Measurements from ENCODE around the gene EVI2B. TPM values are rescaled to one million over a fixed set of nuclear protein-coding genes. Genes with fewer than 3 reads are reported as not detected.
"Not testable (repeated sequence)": the region's sequence is repeated elsewhere in the genome, so short reads cannot be mapped to it uniquely, and the experiment has no call there.

Gene EVI2B
- total RNA-seq, 1 donor from 2014 or later = 0.20 TPM

GRCh38 chr17:31310260-31310659 lies 3.6 kb downstream of the EVI2B start:
- no peak for DNase-seq (ENCODE audit: low read depth, low spot score)

- no peak for DNase-seq (ENCODE audit: low read depth, low spot score)
Observed at GRCh38 chr17:31309556-31309955, 4.3 kb downstream of the EVI2B start.

DNA sequence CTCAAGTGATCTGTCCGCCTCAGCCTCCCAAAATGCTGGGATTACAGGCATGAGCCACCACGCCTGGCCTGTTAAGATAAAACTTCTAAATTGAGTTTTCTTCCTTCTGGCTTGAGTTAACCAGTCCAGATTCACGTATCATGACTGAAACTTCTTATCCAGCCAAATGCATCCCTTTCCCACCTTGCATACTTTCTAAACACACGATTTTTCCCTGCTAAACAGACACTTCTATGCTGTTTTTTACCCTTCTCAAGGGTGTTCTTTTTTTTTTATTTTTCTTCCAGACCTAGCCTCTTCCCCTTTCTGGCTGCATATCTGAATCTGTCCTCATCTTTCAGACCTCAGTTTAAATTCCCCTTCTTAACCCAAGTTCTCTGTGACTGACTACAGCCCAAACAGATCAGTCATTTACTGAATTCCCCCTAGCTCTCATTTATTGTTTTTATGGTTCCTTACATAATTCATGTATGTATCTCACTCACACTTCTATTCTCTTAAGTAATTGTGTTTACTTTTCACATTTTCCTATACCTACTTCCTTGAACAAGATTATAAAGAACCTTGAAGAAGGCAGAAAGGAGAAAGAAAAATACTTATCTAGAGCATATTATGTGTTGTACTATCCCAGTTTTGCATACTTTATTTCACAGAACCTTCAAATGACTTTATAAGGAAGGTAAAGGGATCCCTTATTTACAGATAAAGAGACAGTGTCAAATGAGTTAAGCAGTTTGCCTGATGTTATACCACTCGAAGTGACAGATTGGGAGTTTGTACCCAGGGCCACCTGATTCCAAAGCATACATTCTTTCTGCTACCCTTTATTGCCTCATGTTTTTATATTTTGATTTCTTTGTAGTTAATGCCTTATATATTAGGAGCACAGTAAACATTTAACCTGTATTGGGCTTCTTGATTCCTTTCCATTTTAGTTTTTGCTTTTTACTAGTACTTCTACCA lies 5.2 kb downstream of the EVI2B start:
- no peak for DNase-seq (ENCODE audit: low read depth, low spot score)

DNA sequence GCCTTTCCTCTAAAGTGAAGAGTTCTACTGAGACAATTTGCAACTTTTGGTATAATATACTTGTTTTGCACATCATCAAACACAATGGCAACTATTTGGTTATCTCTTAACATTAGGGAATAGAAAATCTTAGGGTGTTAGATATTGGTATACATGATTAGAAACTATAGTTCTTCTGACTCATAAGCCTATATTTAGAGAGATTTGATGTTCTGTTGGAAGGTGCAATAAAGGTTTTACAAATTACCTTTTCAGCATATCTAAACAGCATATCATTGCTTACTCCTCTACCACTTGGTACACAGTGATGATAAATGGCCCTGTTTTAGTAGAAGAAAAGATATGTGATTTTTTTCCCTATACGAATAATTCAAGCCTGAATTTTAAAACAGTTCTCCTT lies 6.2 kb downstream of the EVI2B start:
- DNase-seq (ENCODE audit: low read depth, low spot score) = no peak

GRCh38 chr17:31299624-31300023 lies 14.2 kb downstream of the EVI2B start:
- no peak for DNase-seq (ENCODE audit: low read depth, low spot score)

- no peak for DNase-seq (ENCODE audit: low read depth, low spot score)
Observed at GRCh38 chr17:31297090-31297489, 16.8 kb downstream of the EVI2B start, which contains the start of gene OMG. OMG (minus strand) TSS chr17:31297239; CDS start chr17:31296331, 908 bp downstream.

- DNase-seq (ENCODE audit: low read depth, low spot score) = no peak
Observed at GRCh38 chr17:31296142-31296541, 17.7 kb downstream of the EVI2B start.

DNA sequence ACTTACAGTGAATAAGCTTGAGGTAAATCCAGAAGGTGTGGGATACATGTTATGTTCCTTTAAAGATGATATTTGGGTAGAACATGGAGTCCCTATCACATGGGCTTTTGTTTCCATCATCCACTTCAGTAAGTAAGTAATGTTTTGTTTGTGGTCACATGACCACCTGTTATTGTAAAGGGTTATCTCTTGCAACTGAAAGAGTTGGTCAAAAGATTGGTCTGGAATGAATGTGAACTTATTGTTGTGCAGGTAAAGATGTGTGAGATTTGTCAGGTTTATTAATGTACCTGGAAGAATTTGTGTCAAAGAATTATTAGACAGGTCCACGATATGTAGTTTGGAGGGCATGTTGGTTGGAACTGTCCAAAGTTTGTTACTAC lies 18.4 kb downstream of the EVI2B start:
- DNase-seq (ENCODE audit: low read depth, low spot score) = no peak

DNA sequence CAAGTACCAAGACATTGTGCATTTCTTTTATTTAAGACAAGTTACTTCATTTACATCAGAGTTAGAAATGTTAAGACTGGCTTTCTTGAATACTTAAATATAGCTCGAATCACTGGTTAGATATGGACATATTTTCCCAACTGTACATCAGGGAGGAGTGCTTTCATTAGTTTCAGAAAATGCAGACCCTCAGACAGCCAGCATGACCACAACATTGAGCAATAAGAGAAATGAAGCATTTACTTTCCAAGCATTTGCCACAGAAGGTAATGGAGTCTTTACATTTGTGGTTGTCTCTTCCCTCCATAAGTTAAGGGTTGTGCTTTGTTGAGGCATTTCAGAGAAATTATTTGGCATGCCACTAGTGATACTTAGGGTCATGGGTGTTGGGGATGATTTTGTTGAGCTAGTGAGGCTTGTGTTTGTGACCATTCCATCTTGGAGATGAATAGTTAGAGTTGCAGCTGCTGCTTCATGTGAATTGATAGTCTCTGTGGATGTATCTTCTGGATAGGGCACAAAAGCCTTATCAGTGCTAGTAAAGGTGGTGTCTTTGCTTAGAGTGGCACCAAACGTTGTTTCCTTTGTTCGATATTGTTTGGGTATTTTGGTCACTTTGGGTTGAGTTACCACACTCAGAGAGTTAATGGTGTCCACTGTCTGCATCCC lies 18.9 kb downstream of the EVI2B start:
- DNase-seq (ENCODE audit: low read depth, low spot score) = no peak

- no peak for DNase-seq (ENCODE audit: low read depth, low spot score)
Observed at GRCh38 chr17:31294231-31294630, 19.6 kb downstream of the EVI2B start.

DNA sequence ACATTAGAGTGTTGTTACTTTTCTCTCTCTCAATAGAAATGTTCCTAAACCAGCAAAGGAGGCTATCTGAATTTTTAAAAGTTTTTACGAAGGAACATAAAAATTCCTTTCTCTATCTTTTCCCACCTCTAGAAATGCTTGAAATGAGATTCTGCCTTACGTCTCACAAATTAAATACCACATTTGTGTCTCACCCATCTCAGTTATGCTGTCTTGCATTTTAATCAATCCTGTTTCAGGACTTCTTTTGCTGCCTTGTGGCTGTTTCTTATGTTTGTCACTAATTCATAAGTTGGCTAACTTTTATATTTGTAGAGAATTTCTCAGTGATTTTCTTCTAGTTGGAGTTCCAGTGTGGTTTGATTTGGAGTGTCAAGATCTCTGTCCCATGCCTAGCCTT lies 20.3 kb downstream of the EVI2B start:
- DNase-seq (ENCODE audit: low read depth, low spot score) = no peak

DNA sequence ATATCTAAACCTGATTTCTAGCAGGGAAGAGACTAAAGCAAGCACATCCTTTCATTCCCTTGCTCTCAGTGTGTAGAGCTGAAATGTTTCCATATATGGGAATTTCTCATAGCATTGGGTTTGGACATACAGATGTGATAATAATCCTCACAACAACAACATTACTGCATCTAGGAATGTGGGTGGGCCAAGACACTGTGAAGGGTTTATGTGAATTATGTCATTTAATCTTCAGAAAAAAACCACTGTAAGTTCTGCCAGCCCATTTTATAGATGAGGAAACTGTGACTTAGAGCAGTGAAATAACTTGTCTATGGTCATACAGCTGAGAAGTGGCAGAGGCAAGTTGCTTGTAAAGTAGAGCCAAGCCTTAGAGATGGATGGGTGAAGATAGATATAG lies 22.0 kb downstream of the EVI2B start:
- no peak for DNase-seq (ENCODE audit: low read depth, low spot score)

DNA sequence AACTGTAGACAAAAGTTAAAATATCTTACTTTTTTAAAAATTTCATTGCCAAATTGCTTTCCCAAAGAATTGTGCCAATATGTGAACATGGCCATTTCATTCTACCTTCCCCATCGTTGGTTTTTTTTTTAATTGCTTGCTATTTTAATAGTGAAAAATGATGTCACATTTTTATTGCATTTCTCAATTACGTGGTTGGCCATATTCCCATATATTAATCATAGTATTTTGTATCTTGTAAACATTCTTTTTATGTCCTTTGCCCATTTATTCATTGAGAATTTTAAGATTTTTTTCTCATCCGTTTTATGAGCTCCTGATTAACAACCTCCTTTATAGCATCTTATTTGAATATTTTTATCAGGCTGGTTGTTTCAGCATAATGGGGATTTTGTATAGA lies 24.1 kb downstream of the EVI2B start:
- DNase-seq (ENCODE audit: low read depth, low spot score) = no peak

- DNase-seq (ENCODE audit: low read depth, low spot score) = not testable (repeated sequence)
Observed at GRCh38 chr17:31287932-31288331, 25.9 kb downstream of the EVI2B start.

DNA sequence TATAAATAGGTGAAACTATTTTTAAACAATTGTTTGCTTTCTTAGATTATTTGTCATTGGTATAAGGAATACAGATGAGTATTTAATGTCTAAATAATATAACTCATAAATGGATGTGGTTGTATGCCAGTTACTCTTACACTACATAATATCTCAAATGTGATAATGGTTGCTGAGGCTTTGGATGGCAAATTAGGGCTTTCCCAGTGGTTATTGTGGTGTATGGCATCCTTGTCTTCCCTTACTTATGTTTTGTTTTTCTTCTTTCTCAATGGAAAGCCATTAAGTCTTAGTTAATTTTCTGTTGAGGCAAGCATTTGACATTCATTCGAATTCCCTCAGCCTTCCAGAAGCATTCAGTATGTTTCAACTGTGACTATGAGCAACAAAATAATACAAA lies 27.3 kb downstream of the EVI2B start:
- DNase-seq (ENCODE audit: low read depth, low spot score) = no peak

GRCh38 chr17:31283841-31284240 lies 30.0 kb downstream of the EVI2B start:
- DNase-seq (ENCODE audit: low read depth, low spot score) = no peak

DNA sequence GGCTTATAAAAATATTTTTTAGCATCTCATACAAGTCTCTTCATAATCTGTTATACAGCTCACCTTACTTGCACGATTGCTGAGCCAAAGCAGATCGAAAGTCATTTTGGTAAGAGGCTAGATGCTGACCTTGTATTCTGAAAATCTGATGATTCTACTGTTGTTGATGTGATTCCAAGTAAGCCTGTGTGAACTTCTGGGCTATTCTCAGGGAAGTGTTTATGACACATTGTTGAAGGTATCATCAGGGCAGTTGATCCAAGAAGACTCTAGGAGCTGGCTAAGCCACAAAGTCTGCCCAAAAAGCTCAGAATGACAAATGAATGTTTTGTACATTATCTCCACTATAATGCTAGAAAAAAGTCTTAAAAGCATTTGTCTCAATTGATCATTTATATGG lies 32.8 kb downstream of the EVI2B start:
- DNase-seq (ENCODE audit: low read depth, low spot score) = no peak

GRCh38 chr17:31279401-31279800 lies 34.5 kb downstream of the EVI2B start:
- DNase-seq (ENCODE audit: low read depth, low spot score) = no peak

DNA sequence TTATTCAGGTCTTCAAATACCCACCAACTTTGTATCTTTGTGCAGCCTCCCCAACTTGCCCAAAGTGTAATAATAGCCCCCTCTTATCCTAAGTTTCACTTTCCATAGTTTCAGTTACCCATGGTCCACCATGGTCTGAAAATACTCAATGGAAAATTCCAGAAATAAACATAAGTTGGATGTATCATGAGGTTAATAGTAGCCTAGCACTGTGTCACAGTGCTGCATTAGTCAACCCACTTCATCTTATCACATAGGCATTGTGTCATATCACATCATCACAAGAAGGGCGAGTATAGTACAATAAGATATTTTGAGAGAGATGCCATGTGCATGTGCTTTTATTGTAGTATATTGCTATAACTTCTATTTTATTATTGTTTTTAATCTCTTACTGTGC lies 38.7 kb downstream of the EVI2B start:
- DNase-seq (ENCODE audit: low read depth, low spot score) = no peak

GRCh38 chr17:31274252-31274651 lies 39.6 kb downstream of the EVI2B start:
- DNase-seq (ENCODE audit: low read depth, low spot score) = peak; percentile 45

DNA sequence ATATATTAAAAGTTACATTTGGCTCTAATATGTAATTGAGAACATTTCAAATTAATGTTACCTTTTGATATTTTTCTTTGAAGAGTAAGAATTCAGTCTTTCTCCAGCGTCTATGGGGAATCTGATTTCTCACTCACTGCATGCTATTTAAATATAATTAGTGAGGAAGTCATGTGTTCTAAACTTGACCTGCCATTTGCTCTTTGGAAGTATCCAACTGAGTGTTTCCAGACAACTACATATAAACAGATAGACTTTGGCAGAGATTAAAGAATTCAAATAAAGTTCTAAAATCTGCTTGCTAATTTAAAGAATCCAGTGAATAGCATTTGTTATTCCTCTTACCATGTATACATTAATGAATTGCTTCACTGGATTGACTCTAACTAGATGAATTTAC lies 40.3 kb downstream of the EVI2B start:
- DNase-seq (ENCODE audit: low read depth, low spot score) = no peak

DNA sequence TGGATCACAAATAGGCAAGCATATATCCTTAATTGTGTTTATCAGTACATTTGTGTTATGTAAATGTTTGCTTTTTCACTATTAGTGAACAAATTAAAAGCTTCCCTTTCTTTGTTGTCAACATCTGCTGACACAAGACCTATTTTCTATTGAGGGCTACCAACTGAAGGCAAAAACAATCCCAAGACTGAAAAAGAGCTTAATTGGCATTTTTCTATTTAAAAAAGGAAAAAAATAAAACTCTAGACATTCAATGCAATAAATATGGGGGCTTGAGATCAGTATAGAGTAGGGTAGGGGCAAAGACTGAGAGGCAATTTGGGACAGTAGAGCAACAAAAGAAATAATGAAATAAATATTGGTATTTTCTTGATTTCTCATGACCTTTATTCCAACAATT lies 41.1 kb downstream of the EVI2B start:
- DNase-seq (ENCODE audit: low read depth, low spot score) = no peak

DNA sequence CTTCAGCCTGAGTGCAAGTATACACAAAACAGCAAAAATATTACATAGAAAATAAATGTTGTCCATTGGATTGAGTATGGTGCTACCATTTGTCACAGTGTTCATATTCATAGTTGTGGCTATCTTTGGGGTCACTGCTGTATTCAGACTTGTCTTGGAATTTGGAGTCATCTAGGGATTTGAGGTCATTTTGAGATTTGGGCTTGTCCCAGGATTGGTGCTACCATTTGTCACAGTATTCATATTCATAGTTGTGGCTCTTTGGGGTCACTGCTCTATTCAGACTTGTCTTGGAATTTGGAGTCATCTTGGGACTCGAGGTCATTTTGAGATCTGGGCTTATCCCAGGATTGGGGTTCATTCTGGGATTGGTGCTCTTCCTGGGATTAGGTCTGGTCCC lies 41.6 kb downstream of the EVI2B start:
- DNase-seq (ENCODE audit: low read depth, low spot score) = no peak
